ENCODE results near the gene DNAJC27. TPM values are rescaled to one million over a fixed set of nuclear protein-coding genes. Genes with fewer than 3 reads are reported as not detected.
A peak's percentile ranks its signal among the peaks of the same experiment; 100 is the strongest.

Gene DNAJC27
- total RNA-seq, 1 donor from 2014 or later = 19.1 TPM

- Histone ChIP-seq H3K4me3 (no peak overlapping the region), H3F3A (ENCODE audit: low read depth) (no peaks in the 10 kb centered on the region), H3K36me3 (no peaks in the 10 kb centered on the region), H3K4me2 (no peak overlapping the region), H3K79me2 (ENCODE audit: low read depth) (no peaks in the 10 kb centered on the region), H2AFZ (replicated peaks) (no peak overlapping the region), H3K9ac (no peak overlapping the region), H3K9me3 (ENCODE audit: low read depth) (no peaks in the 10 kb centered on the region), H3K27me3 (no peaks in the 10 kb centered on the region), H4K20me1 (ENCODE audit: low read depth) (no peaks in the 10 kb centered on the region), H3K27ac (no peak overlapping the region), H3K4me1 (no peaks in the 10 kb centered on the region)
- H3K27me3 Mint-ChIP-seq (ENCODE audit: insufficient read depth, low read depth) = peaks cover 9% of the 10 kb centered on the region
- no peaks in the 10 kb centered on the region for H3K4me1 Mint-ChIP-seq
- no peaks in the 10 kb centered on the region for H3K36me3 Mint-ChIP-seq
- no peak overlapping the region for H3K27ac Mint-ChIP-seq
- H3K9me3 Mint-ChIP-seq = no peaks in the 10 kb centered on the region
- no peak overlapping the region for H3K4me3 Mint-ChIP-seq
- DNase-seq (ENCODE audit: low spot score) = no peak
- TF ChIP-seq CTCF (IDR thresholded peaks at IDR 0.05) (no peak), EZH2phosphoT487 (IDR thresholded peaks at IDR 0.05) (no peak)
Observed at GRCh38 chr2:25009954-25010353, 38.2 kb upstream of the DNAJC27 start.

GRCh38 chr2:25002066-25002465, 30.3 kb upstream of the DNAJC27 start:
- Mint-ChIP-seq H3K27me3 (ENCODE audit: insufficient read depth, low read depth) (peaks cover 3% of the 10 kb centered on the region), H3K9me3 (no peaks in the 10 kb centered on the region), H3K4me3 (no peak overlapping the region), H3K27ac (no peak overlapping the region), H3K36me3 (no peaks in the 10 kb centered on the region), H3K4me1 (peaks cover 7% of the 10 kb centered on the region)
- Histone ChIP-seq H3K4me3 (no peak overlapping the region), H3K27me3 (no peaks in the 10 kb centered on the region), H3K9ac (no peak overlapping the region), H3F3A (ENCODE audit: low read depth) (no peaks in the 10 kb centered on the region), H3K79me2 (ENCODE audit: low read depth) (no peaks in the 10 kb centered on the region), H3K9me3 (ENCODE audit: low read depth) (no peaks in the 10 kb centered on the region), H3K27ac (no peak overlapping the region), H4K20me1 (ENCODE audit: low read depth) (no peaks in the 10 kb centered on the region), H3K4me2 (no peak overlapping the region), H3K36me3 (no peaks in the 10 kb centered on the region), H3K4me1 (no peaks in the 10 kb centered on the region), H2AFZ (replicated peaks) (no peak overlapping the region)
- no peak for DNase-seq (ENCODE audit: low spot score)
- TF ChIP-seq EZH2 (IDR thresholded peaks at IDR 0.05) = no peak
- no peak for TF ChIP-seq CTCF (IDR thresholded peaks at IDR 0.05)
- TF ChIP-seq EZH2phosphoT487 (IDR thresholded peaks at IDR 0.05) = no peak

GRCh38 chr2:25001325-25001637, 29.5 kb upstream of the DNAJC27 start:
- H2AFZ ChIP-seq (replicated peaks) = no peak overlapping the region

GRCh38 chr2:25000503-25001324, 29.0 kb upstream of the DNAJC27 start:
- H2AFZ ChIP-seq (replicated peaks) = peak overlapping the region; percentile 39
- Mint-ChIP-seq H3K27ac (no peak overlapping the region), H3K9me3 (no peaks in the 10 kb centered on the region), H3K4me3 (no peak overlapping the region), H3K27me3 (ENCODE audit: insufficient read depth, low read depth) (peaks cover 3% of the 10 kb centered on the region), H3K4me1 (peaks cover 7% of the 10 kb centered on the region), H3K36me3 (no peaks in the 10 kb centered on the region)
- TF ChIP-seq EZH2phosphoT487 (IDR thresholded peaks at IDR 0.05) (no peak), EZH2 (IDR thresholded peaks at IDR 0.05) (no peak), CTCF (IDR thresholded peaks at IDR 0.05) (no peak)
- no peaks in the 10 kb centered on the region for H4K20me1 ChIP-seq (ENCODE audit: low read depth)
- no peaks in the 10 kb centered on the region for H3K36me3 ChIP-seq
- no peak overlapping the region for H3K4me3 ChIP-seq
- no peak for DNase-seq (ENCODE audit: low spot score)
- H3K9ac ChIP-seq = no peak overlapping the region
- no peaks in the 10 kb centered on the region for H3F3A ChIP-seq (ENCODE audit: low read depth)
- no peak overlapping the region for H3K27ac ChIP-seq
- H3K27me3 ChIP-seq = no peaks in the 10 kb centered on the region
- H3K4me2 ChIP-seq = no peak overlapping the region
- no peaks in the 10 kb centered on the region for H3K4me1 ChIP-seq
- no peaks in the 10 kb centered on the region for H3K9me3 ChIP-seq (ENCODE audit: low read depth)
- H3K79me2 ChIP-seq (ENCODE audit: low read depth) = no peaks in the 10 kb centered on the region

More at GRCh38 chr2:25001325-25001637, 29.5 kb upstream of the DNAJC27 start:
- TF ChIP-seq EZH2 (IDR thresholded peaks at IDR 0.05) = no peak
- TF ChIP-seq EZH2phosphoT487 (IDR thresholded peaks at IDR 0.05) = no peak
- H3K27me3 Mint-ChIP-seq (ENCODE audit: insufficient read depth, low read depth) = peaks cover 3% of the 10 kb centered on the region
- H3K4me3 Mint-ChIP-seq = no peak overlapping the region
- H3K9me3 ChIP-seq (ENCODE audit: low read depth) = no peaks in the 10 kb centered on the region
- H3K79me2 ChIP-seq (ENCODE audit: low read depth) = no peaks in the 10 kb centered on the region
- H3K27ac ChIP-seq = no peak overlapping the region
- no peaks in the 10 kb centered on the region for H3K9me3 Mint-ChIP-seq
- no peaks in the 10 kb centered on the region for H3K27me3 ChIP-seq
- no peak overlapping the region for H3K4me2 ChIP-seq
- no peak for DNase-seq (ENCODE audit: low spot score)
- peaks cover 7% of the 10 kb centered on the region for H3K4me1 Mint-ChIP-seq
- no peaks in the 10 kb centered on the region for H3F3A ChIP-seq (ENCODE audit: low read depth)
- H3K36me3 ChIP-seq = no peaks in the 10 kb centered on the region
- no peak overlapping the region for H3K27ac Mint-ChIP-seq
- H3K9ac ChIP-seq = no peak overlapping the region
- H4K20me1 ChIP-seq (ENCODE audit: low read depth) = no peaks in the 10 kb centered on the region
- H3K36me3 Mint-ChIP-seq = no peaks in the 10 kb centered on the region
- no peak overlapping the region for H3K4me3 ChIP-seq
- H3K4me1 ChIP-seq = no peaks in the 10 kb centered on the region
